ENCODE data around the gene COL1A2. TPM values are rescaled to one million over a fixed set of nuclear protein-coding genes. Genes with fewer than 3 reads are reported as not detected.

Gene COL1A2
- 98.8 and 110 TPM in 2 replicates for total RNA-seq
- long read RNA-seq, partial matches to known transcripts: 36 of 123 reads
- long read RNA-seq, other reads (novel, unspliced or antisense): 85 of 123 reads

GRCh38 chr7:94394437-94395140 lies at the start of gene COL1A2:
TSS of gene COL1A2 (plus strand) at chr7:94394895. CDS start at chr7:94395032, 137 bp downstream.
- Mint-ChIP-seq H3K4me1 (peaks cover 47% of the 10 kb centered on the region), H3K4me3 (peak within 1 kb of the TSS; percentile 91), H3K36me3 (ENCODE audit: low read depth) (no peaks in the 10 kb centered on the region), H3K9me3 (no peaks in the 10 kb centered on the region), H3K27ac (ENCODE audit: unreplicated experiment) (peak within 1 kb of the TSS; percentile 88), H3K27me3 (ENCODE audit: low read depth) (no peaks in the 10 kb centered on the region)
- DNase-seq (ENCODE audit: low read depth, low spot score): peak; percentile 38
- no peak for TF ChIP-seq CTCF (conservative IDR thresholded peaks at IDR 0.05)

GRCh38 chr7:94345907-94346306 lies 48.8 kb upstream of the COL1A2 start:
- no peak for DNase-seq (ENCODE audit: low read depth, low spot score)
- no peak overlapping the region for H3K27ac Mint-ChIP-seq (ENCODE audit: unreplicated experiment)
- no peaks in the 10 kb centered on the region for H3K27me3 Mint-ChIP-seq (ENCODE audit: low read depth)
- peaks cover 3% of the 10 kb centered on the region for H3K4me1 Mint-ChIP-seq
- H3K36me3 Mint-ChIP-seq (ENCODE audit: low read depth): no peaks in the 10 kb centered on the region
- H3K9me3 Mint-ChIP-seq: no peaks in the 10 kb centered on the region
- no peak for TF ChIP-seq CTCF (conservative IDR thresholded peaks at IDR 0.05)
- no peak overlapping the region for H3K4me3 Mint-ChIP-seq

- Mint-ChIP-seq H3K36me3 (ENCODE audit: low read depth) (no peaks in the 10 kb centered on the region), H3K9me3 (no peaks in the 10 kb centered on the region), H3K27ac (ENCODE audit: unreplicated experiment) (no peak overlapping the region), H3K4me1 (peaks cover 3% of the 10 kb centered on the region), H3K27me3 (ENCODE audit: low read depth) (no peaks in the 10 kb centered on the region), H3K4me3 (no peak overlapping the region)
- no peak for TF ChIP-seq CTCF (conservative IDR thresholded peaks at IDR 0.05)
- DNase-seq (ENCODE audit: low read depth, low spot score): no peak
These were observed 46.6 kb upstream of the COL1A2 start for GRCh38 chr7:94348142-94348541.

GRCh38 chr7:94350734-94351133 lies 44.0 kb upstream of the COL1A2 start:
- H3K9me3 Mint-ChIP-seq: no peaks in the 10 kb centered on the region
- no peak for TF ChIP-seq CTCF (conservative IDR thresholded peaks at IDR 0.05)
- no peaks in the 10 kb centered on the region for H3K27me3 Mint-ChIP-seq (ENCODE audit: low read depth)
- no peaks in the 10 kb centered on the region for H3K36me3 Mint-ChIP-seq (ENCODE audit: low read depth)
- no peak overlapping the region for H3K27ac Mint-ChIP-seq (ENCODE audit: unreplicated experiment)
- H3K4me1 Mint-ChIP-seq: peaks cover 3% of the 10 kb centered on the region
- no peak for DNase-seq (ENCODE audit: low read depth, low spot score)
- H3K4me3 Mint-ChIP-seq: no peak overlapping the region

GRCh38 chr7:94351703-94352102 lies 43.0 kb upstream of the COL1A2 start:
- Mint-ChIP-seq H3K9me3 (no peaks in the 10 kb centered on the region), H3K27ac (ENCODE audit: unreplicated experiment) (no peak overlapping the region), H3K4me1 (peaks cover 3% of the 10 kb centered on the region), H3K4me3 (no peak overlapping the region), H3K36me3 (ENCODE audit: low read depth) (no peaks in the 10 kb centered on the region), H3K27me3 (ENCODE audit: low read depth) (no peaks in the 10 kb centered on the region)
- DNase-seq (ENCODE audit: low read depth, low spot score): no peak
- no peak for TF ChIP-seq CTCF (conservative IDR thresholded peaks at IDR 0.05)
